H1 (cell line): Measurements from ENCODE around the gene SCAMP2. TPM values are rescaled to one million over a fixed set of nuclear protein-coding genes. Genes with fewer than 3 reads are reported as not detected.

ENCODE experiments used
- SRF ChIP-seq: IDR thresholded peaks from 2 replicates; pipeline ENCODE4 v1.6.1; 2011; ENCODE audit warnings: mild to moderate bottlenecking, low read depth, low read length, moderate library complexity
- polyA plus RNA-seq, 7 experiments: library from polyadenylated mRNA; depleted of rRNA in 3 of 7; stranded (reverse) in 5 of 7; unstranded in 2 of 7; fragments of >200 nt in 5 of 7; fragments of 200-250 nt in 2 of 7; gene quantifications; 1 replicate in 5 of 7; 2 replicates in 1 of 7; 4 replicates in 1 of 7; pipeline versions ENCODE4 v1.2.1 to v1.2.3, GENCODE V29; 2011 to 2013; ENCODE audit warnings: missing spikeins in 2 of 7, mixed read lengths in 2 of 7
- total RNA-seq: library from RNA; stranded (reverse); fragmentation: NEBNext Ultra II Directional; extraction: Animal tissue kit (Norgen Biotek cat#: 25700); gene quantifications from 2 replicates; pipeline ENCODE4 v1.2.1, GENCODE V29; 2021
- TF ChIP-seq, protein P1 (sequence below): IDR thresholded peaks from 2 replicates; pipeline ENCODE4 v1.6.1; 2012; ENCODE audit warnings: inconsistent platforms

Gene SCAMP2
- total and polyA plus RNA-seq, 2 of the 8 experiments (the other 6 are each of a cell fraction or from before 2014, with no cell fraction given): 41.7 to 131 TPM

DNA sequence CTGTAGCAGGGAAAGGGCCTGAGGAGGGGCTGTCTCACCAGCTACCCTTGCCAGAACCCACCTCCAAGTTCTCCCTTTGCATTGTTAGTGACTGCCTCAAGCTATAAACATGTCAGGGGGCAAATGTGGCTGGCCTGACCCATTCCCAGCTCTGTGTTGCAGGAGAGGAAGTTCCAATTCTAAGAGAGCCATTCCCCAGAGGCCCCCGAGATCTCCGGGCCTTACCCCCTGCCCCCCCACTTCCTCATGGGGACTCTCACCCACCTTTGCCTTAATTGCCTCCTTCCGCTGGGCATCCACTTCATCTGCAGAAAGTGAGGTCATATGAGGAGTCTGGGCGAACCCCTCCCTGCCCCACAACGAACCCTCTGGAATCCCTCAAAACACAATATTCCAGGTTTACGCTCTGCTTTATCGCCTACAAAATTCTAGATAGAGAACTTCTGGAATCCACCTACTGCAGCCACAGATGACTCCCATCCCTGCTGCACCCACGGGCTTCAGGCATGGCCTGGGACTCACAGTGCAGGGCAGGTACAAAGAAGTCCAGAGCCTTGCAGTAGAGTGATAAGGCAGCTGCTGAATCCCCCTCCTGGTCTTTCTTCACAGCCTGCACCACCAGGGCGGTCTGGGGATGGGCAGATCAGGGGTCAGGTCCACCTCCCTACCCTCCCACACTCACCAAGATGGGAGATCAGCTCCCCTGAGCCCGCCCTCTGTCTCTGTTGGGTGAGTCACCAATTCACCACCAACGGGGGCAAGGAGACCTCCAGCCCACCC lies 34.2 kb downstream of the SCAMP2 start (continued):
- TF ChIP-seq, protein P1, sequence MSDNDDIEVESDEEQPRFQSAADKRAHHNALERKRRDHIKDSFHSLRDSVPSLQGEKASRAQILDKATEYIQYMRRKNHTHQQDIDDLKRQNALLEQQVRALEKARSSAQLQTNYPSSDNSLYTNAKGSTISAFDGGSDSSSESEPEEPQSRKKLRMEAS: no peak
- no peak for TF ChIP-seq SRF
- TF ChIP-seq, all 59 proteins: peak for 0
